HEK293 (cell line): Measurements from ENCODE around the gene NBDY.

ENCODE experiments used
- CTCF ChIA-PET: fragments of 350-600 bp; formaldehyde crosslinking; extraction: SDS; loops from one replicate; lab custom pipeline; 2021; ENCODE audit warnings: antibody characterized with exemption; lab: Yijun Ruan, JAX
- POLR2A ChIA-PET: fragments of 300-600 bp; formaldehyde crosslinking; extraction: SDS; loops from one replicate; lab custom pipeline; 2020; ENCODE audit warnings: antibody characterized with exemption, inconsistent platforms; lab: Yijun Ruan, JAX
- H3K27ac ChIP-seq: fragments of 200-500 bp; sonication (Bioruptor generic); 2 replicates; pipeline ENCODE4 v1.5.1; 2014; ENCODE audit warnings: low read depth, low read length, control low read depth, inconsistent platforms; ENCODE audit errors: extremely low read depth
- H3K36me3 ChIP-seq, 2 experiments: fragments of 200-500 bp in 1 of 2; sonication (Bioruptor generic) in 1 of 2; 1 replicate in 1 of 2; 2 replicates in 1 of 2; pipeline ENCODE4 v1.5.1; 2014 to 2017; ENCODE audit warnings: inconsistent platforms in 2 of 2, low read length in 2 of 2; ENCODE audit not compliant: control insufficient read depth in 2 of 2, insufficient read depth in 1 of 2
- H3K4me1 ChIP-seq: fragments of 200-500 bp; sonication (Bioruptor generic); 2 replicates; pipeline ENCODE4 v1.5.1; 2014; ENCODE audit warnings: mild to moderate bottlenecking, low read length, inconsistent platforms; ENCODE audit not compliant: control insufficient read depth, insufficient read depth
- H3K4me3 ChIP-seq: 2 replicates; pipeline ENCODE4 v1.5.1; 2011; ENCODE audit warnings: low read depth, mild to moderate bottlenecking, control low read depth, low read length, moderate library complexity
- H3K9me3 ChIP-seq: fragments of 200-500 bp; sonication (Bioruptor generic); 2 replicates; pipeline ENCODE4 v1.5.1; 2014; ENCODE audit warnings: low read depth, low read length, inconsistent platforms; ENCODE audit not compliant: control insufficient read depth, insufficient read depth
- BCL6B ChIP-seq: fragments of 450-650 bp; formaldehyde crosslinking; IDR thresholded peaks from 2 replicates; pipeline ENCODE4 v1.5.1; 2017; ENCODE audit warnings: missing biosample characterization, missing genetic modification characterization
- HOXD13 ChIP-seq: sonication (generic); formaldehyde crosslinking; IDR thresholded peaks from 2 replicates; pipeline ENCODE4 v1.8.0; 2022; ENCODE audit warnings: missing genetic modification reagents, borderline replicate concordance
- MZF1 ChIP-seq: fragments of 450-650 bp; formaldehyde crosslinking; IDR thresholded peaks from 2 replicates; pipeline ENCODE4 v1.5.1; 2017; ENCODE audit warnings: missing biosample characterization, missing genetic modification characterization, borderline replicate concordance
- OVOL3 ChIP-seq: fragments of 450-650 bp; formaldehyde crosslinking; IDR thresholded peaks from 2 replicates; pipeline ENCODE4 v1.5.1; 2016; ENCODE audit warnings: missing biosample characterization, missing genetic modification characterization
- PRDM10 ChIP-seq: fragments of 450-650 bp; formaldehyde crosslinking; IDR thresholded peaks from 2 replicates; pipeline ENCODE4 v1.5.1; 2016; ENCODE audit warnings: missing biosample characterization, missing genetic modification characterization
- TSHZ1 ChIP-seq: fragments of 450-650 bp; formaldehyde crosslinking; IDR thresholded peaks from 2 replicates; pipeline ENCODE4 v1.5.1; 2016; ENCODE audit warnings: missing biosample characterization, missing genetic modification characterization, borderline replicate concordance
- ZBTB26 ChIP-seq: fragments of 450-650 bp; formaldehyde crosslinking; optimal IDR thresholded peaks from 2 replicates; pipeline ENCODE3; 2016; ENCODE audit warnings: missing biosample characterization, mild to moderate bottlenecking, missing genetic modification characterization
- ZBTB6 ChIP-seq: fragments of 450-650 bp; formaldehyde crosslinking; IDR thresholded peaks from 2 replicates; pipeline ENCODE4 v1.5.1; 2017; ENCODE audit warnings: missing biosample characterization, missing genetic modification characterization
- ZBTB7A ChIP-seq: fragments of 450-650 bp; formaldehyde crosslinking; IDR thresholded peaks from 2 replicates; pipeline ENCODE4 v1.5.1; 2016; ENCODE audit warnings: low read depth, missing biosample characterization, missing genetic modification characterization
- ZFP69B ChIP-seq: fragments of 450-650 bp; formaldehyde crosslinking; IDR thresholded peaks from 2 replicates; pipeline ENCODE4 v1.5.1; 2016; ENCODE audit warnings: missing biosample characterization, missing genetic modification characterization
- ZNF202 ChIP-seq: fragments of 450-650 bp; formaldehyde crosslinking; IDR thresholded peaks from 2 replicates; pipeline ENCODE4 v1.5.1; 2016; ENCODE audit warnings: missing biosample characterization, missing genetic modification characterization, borderline replicate concordance
- ZNF394 ChIP-seq: fragments of 450-650 bp; formaldehyde crosslinking; IDR thresholded peaks from 2 replicates; pipeline ENCODE4 v1.5.1; 2016; ENCODE audit warnings: missing biosample characterization, missing genetic modification characterization, mild to moderate bottlenecking, moderate library complexity, borderline replicate concordance
- ZNF426 ChIP-seq: fragments of 450-650 bp; formaldehyde crosslinking; IDR thresholded peaks from 2 replicates; pipeline ENCODE4 v1.5.1; 2017; ENCODE audit warnings: missing biosample characterization, missing genetic modification characterization, mild to moderate bottlenecking, inconsistent platforms, moderate library complexity
- ZNF521 ChIP-seq: fragments of 450-650 bp; formaldehyde crosslinking; IDR thresholded peaks from 2 replicates; pipeline ENCODE4 v1.5.1; 2017; ENCODE audit warnings: missing biosample characterization, mild to moderate bottlenecking, missing genetic modification characterization
- ZNF571 ChIP-seq: fragments of 450-650 bp; formaldehyde crosslinking; IDR thresholded peaks from 2 replicates; pipeline ENCODE4 v1.5.0; 2017; ENCODE audit warnings: missing biosample characterization, missing genetic modification characterization
- ZNF664 ChIP-seq: fragments of 450-650 bp; formaldehyde crosslinking; IDR thresholded peaks from 2 replicates; pipeline ENCODE4 v1.5.1; 2016; ENCODE audit warnings: missing biosample characterization, missing genetic modification characterization
- ZNF76 ChIP-seq: fragments of 450-650 bp; formaldehyde crosslinking; IDR thresholded peaks from 2 replicates; pipeline ENCODE4; 2016; ENCODE audit warnings: low read depth, missing biosample characterization, missing genetic modification characterization, borderline replicate concordance
- ZNF843 ChIP-seq: fragments of 450-650 bp; formaldehyde crosslinking; IDR thresholded peaks from 2 replicates; pipeline ENCODE4 v1.5.1; 2016; ENCODE audit warnings: missing biosample characterization, missing genetic modification characterization

The NBDY gene

GRCh38 chrX:56793112-56793430, 64.0 kb downstream of the NBDY start:
- H3K9me3 ChIP-seq: no peaks in the 10 kb centered on the region
- H3K27ac ChIP-seq: no peak overlapping the region
- H3K4me3 ChIP-seq: no peak overlapping the region
- TF ChIP-seq TSHZ1 (no peak), PRDM10 (tag by site-specific recombination) (no peak), ZNF394 (no peak), ZBTB7A (tag by site-specific recombination) (no peak), ZBTB26 (tag by site-specific recombination) (no peak), ZBTB6 (tag by site-specific recombination) (no peak), ZNF521 (no peak), ZFP69B (tag by site-specific recombination) (no peak), OVOL3 (no peak), HOXD13 (no peak), MZF1 (tag by site-specific recombination) (no peak), ZNF426 (tag by site-specific recombination) (no peak), ZNF76 (tag by site-specific recombination) (no peak), ZNF571 (no peak), ZNF843 (tag by site-specific recombination) (no peak), BCL6B (tag by site-specific recombination) (no peak), ZNF664 (tag by site-specific recombination) (no peak), ZNF202 (tag by site-specific recombination) (no peak)
- no peaks in the 10 kb centered on the region for H3K4me1 ChIP-seq
- POLR2A ChIA-PET: no interaction called here
- CTCF ChIA-PET: no interaction called here
- H3K36me3 ChIP-seq: peaks cover 0 to 11% of the 10 kb centered on the region in 2 experiments; a peak in 1 of 3 replicates
